Measurements from ENCODE around the gene AKAP6. TPM values are rescaled to one million over a fixed set of nuclear protein-coding genes. Genes with fewer than 3 reads are reported as not detected.

The AKAP6 gene
- total RNA-seq, 1 experiment from 2014 or later, result 1.9 TPM

GRCh38 chr14:32719601-32720000 is 390.5 kb downstream of the AKAP6 start:
- no peak for DNase-seq (ENCODE audit: low read depth, low spot score)
- intact Hi-C loops (cut with micrococcal nuclease), result no loop called here
- RAD21 ChIA-PET (ENCODE audit: low non-redundant PET in 1 of 2, low total read pairs in 2 of 2, uncharacterized antibody in 2 of 2, unreplicated experiment in 2 of 2), result no interaction called here
- Histone ChIP-seq H4K20me1 (ENCODE audit: insufficient read depth) (no peaks in the 10 kb centered on the region), H3K79me2 (ENCODE audit: insufficient read depth, low read length) (no peaks in the 10 kb centered on the region), H3K4me2 (ENCODE audit: low read length) (no peak overlapping the region), H3K27me3 (ENCODE audit: insufficient read depth, low read length) (no peaks in the 10 kb centered on the region), H3K9me3 (ENCODE audit: control insufficient read depth in 1 of 2, insufficient read depth in 1 of 2, low read depth in 1 of 2, low read length in 2 of 2) (no peaks in the 10 kb centered on the region), H3K4me3 (replicated peaks in 1 of 2; ENCODE audit: low read depth in 1 of 2, low read length in 2 of 2) (no peak overlapping the region), H3K4me1 (ENCODE audit: control insufficient read depth in 1 of 2, insufficient read depth in 2 of 2, low read length in 2 of 2) (no peaks in the 10 kb centered on the region), H2AFZ (ENCODE audit: low read depth, low read length, poor library complexity, severe bottlenecking) (no peak overlapping the region), H3K36me3 (ENCODE audit: control insufficient read depth in 1 of 2, insufficient read depth in 2 of 2, low read length in 2 of 2) (no peaks in the 10 kb centered on the region), H3K9ac (ENCODE audit: low read length) (no peak overlapping the region), H3K9me2 (ENCODE audit: insufficient read depth) (no peaks in the 10 kb centered on the region), H3K27ac (ENCODE audit: low read depth, low read length) (no peak overlapping the region)
- POLR2A ChIA-PET, result no interaction called here
- BruUV-seq (replicated peaks), result no TSS peak
- ATAC-seq, result no peak
- CTCF ChIA-PET, result no interaction called here
- TF ChIP-seq, protein P1, sequence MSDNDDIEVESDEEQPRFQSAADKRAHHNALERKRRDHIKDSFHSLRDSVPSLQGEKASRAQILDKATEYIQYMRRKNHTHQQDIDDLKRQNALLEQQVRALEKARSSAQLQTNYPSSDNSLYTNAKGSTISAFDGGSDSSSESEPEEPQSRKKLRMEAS (IDR thresholded peaks at IDR 0.05), result no peak
- no peak for TF ChIP-seq SRF (IDR thresholded peaks at IDR 0.05; ENCODE audit: low read depth)
- TF ChIP-seq, protein P2, sequence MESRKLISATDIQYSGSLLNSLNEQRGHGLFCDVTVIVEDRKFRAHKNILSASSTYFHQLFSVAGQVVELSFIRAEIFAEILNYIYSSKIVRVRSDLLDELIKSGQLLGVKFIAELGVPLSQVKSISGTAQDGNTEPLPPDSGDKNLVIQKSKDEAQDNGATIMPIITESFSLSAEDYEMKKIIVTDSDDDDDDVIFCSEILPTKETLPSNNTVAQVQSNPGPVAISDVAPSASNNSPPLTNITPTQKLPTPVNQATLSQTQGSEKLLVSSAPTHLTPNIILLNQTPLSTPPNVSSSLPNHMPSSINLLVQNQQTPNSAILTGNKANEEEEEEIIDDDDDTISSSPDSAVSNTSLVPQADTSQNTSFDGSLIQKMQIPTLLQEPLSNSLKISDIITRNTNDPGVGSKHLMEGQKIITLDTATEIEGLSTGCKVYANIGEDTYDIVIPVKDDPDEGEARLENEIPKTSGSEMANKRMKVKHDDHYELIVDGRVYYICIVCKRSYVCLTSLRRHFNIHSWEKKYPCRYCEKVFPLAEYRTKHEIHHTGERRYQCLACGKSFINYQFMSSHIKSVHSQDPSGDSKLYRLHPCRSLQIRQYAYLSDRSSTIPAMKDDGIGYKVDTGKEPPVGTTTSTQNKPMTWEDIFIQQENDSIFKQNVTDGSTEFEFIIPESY (IDR thresholded peaks at IDR 0.05; ENCODE audit: extremely low read depth, insufficient replicate concordance, low read length), result no peak
- no peak for TF ChIP-seq ZFX (IDR thresholded peaks at IDR 0.05)
- TF ChIP-seq TCF7L2 (IDR thresholded peaks at IDR 0.05; ENCODE audit: borderline replicate concordance, extremely low read depth, insufficient read depth, insufficient read length), result no peak
- no peak for TF ChIP-seq CEBPB (IDR thresholded peaks at IDR 0.05; ENCODE audit: low read depth)
- no peak for TF ChIP-seq EGR1 (IDR thresholded peaks at IDR 0.05; ENCODE audit: low read depth)
- no peak for TF ChIP-seq POLR2A (IDR thresholded peaks at IDR 0.05; ENCODE audit: borderline replicate concordance, extremely low read depth, insufficient read depth, insufficient read length)
- no peak for TF ChIP-seq REST (IDR thresholded peaks at IDR 0.05; ENCODE audit: low read depth)
- TF ChIP-seq ATF3 (IDR thresholded peaks at IDR 0.05), result no peak
- TF ChIP-seq SP1 (IDR thresholded peaks at IDR 0.05; ENCODE audit: low read depth), result no peak
- TF ChIP-seq FOSL1 (IDR thresholded peaks at IDR 0.05; ENCODE audit: low read depth), result no peak
- TF ChIP-seq EZH2 (IDR thresholded peaks at IDR 0.05), result no peak
- TF ChIP-seq EZH2phosphoT487 (IDR thresholded peaks at IDR 0.05; ENCODE audit: borderline replicate concordance), result no peak
